Transverse colon (tissue), 4 donors: ENCODE measurements around the gene SERPINB12.

Source experiments
- CTCF ChIP-seq, 5 experiments: fragments of 200-600 bp in 3 of 5; fragments of 450-650 bp in 2 of 5; sonication (generic) in 3 of 5; IDR thresholded peaks; 1 replicate in 2 of 5; 2 replicates in 3 of 5; pipeline ENCODE4 v1.5.1; 2016 to 2017; ENCODE audit warnings: antibody characterized with exemption in 5 of 5, inconsistent platforms in 3 of 5, mild to moderate bottlenecking in 2 of 5, moderate library complexity in 1 of 5
- EP300 ChIP-seq: sonication (generic); formaldehyde crosslinking; IDR thresholded peaks from one replicate; pipeline ENCODE4 v1.6.1; 2017; ENCODE audit warnings: antibody characterized with exemption, low read depth
- POLR2A ChIP-seq: fragments of 450-650 bp; IDR thresholded peaks from one replicate; pipeline ENCODE4 v1.6.1; 2016; ENCODE audit warnings: antibody characterized with exemption, mild to moderate bottlenecking, moderate library complexity
- POLR2AphosphoS5 ChIP-seq, 3 donors: sonication (generic); formaldehyde crosslinking; IDR thresholded peaks; one replicate each; pipeline ENCODE4 v1.6.1; 2016; ENCODE audit warnings: antibody characterized with exemption in 3 of 3

GRCh38 chr18:63564021-63564420, 21.9 kb downstream of the SERPINB12 start:
- TF ChIP-seq CTCF (IDR thresholded peaks at IDR 0.05) (no peak), POLR2A (no peak), EP300 (no peak), POLR2AphosphoS5 (IDR thresholded peaks at IDR 0.05) (no peak)
